ENCODE measurements around the gene IGSF3. TPM values are rescaled to one million over a fixed set of nuclear protein-coding genes. Genes with fewer than 3 reads are reported as not detected.
"Not testable (repeated sequence)": the region's sequence is repeated elsewhere in the genome, so short reads cannot be mapped to it uniquely, and the experiment has no call there.

Gene IGSF3
- total and polyA plus RNA-seq, 2 of the 8 experiments (the other 6 are each of a cell fraction or from before 2014, with no cell fraction given): 30.0 to 32.2 TPM

DNA sequence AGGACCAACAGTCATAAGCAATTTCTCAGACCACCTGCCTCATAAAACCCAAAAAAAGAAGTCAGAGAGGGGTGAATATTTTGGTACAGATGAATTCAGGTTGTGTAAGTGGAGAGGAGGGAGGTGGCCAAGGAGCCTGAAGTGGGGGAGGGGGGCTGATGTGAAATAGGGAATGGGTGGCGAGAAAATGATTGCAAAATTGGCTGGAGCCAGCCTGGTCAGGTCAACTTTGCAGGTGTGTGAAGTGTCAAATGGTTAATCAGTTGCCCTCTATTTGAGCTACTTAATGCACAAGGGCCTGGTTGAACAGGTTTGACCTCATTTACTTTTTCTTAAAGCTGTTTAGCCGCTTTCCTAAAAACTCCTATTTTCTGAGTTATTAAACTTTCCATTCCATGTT, 38.1 kb downstream of the IGSF3 start:
- H3K9ac ChIP-seq (replicated peaks in 1 of 4; ENCODE audit: extremely low read depth in 1 of 4, low read depth in 3 of 4, low read length in 3 of 4); H3K4ac ChIP-seq (replicated peaks; ENCODE audit: insufficient read length, low read depth, low read length); H3K56ac ChIP-seq (replicated peaks; ENCODE audit: insufficient read length, low read depth, low read length); H3K18ac ChIP-seq (ENCODE audit: extremely low read depth, low read length); H3K4me3 ChIP-seq (ENCODE audit: extremely low read depth in 1 of 4, insufficient read depth in 2 of 4, low read depth in 3 of 4, low read length in 4 of 4); H3K4me2 ChIP-seq (ENCODE audit: insufficient read depth in 1 of 2, low read depth in 2 of 2, low read length in 2 of 2); H2BK120ac ChIP-seq (replicated peaks; ENCODE audit: low read depth, low read length); H3K27me3 ChIP-seq (replicated peaks in 1 of 4; ENCODE audit: control insufficient read depth in 3 of 4, extremely low read depth in 1 of 4, insufficient read depth in 3 of 4, low read length in 3 of 4); H3K79me1 ChIP-seq (ENCODE audit: low read depth, low read length); H3K36me3 ChIP-seq (ENCODE audit: control insufficient read depth in 2 of 4, insufficient read depth in 4 of 4, low read length in 3 of 4); H4K8ac ChIP-seq (ENCODE audit: extremely low read depth, insufficient read depth, low read length); H3K14ac ChIP-seq (ENCODE audit: insufficient read length); POLR2A ChIA-PET (ENCODE audit: partially characterized antibody); H2BK12ac ChIP-seq (ENCODE audit: low read depth, low read length); H3K23me2 ChIP-seq (ENCODE audit: low read depth, low read length); H3K9me3 ChIP-seq (ENCODE audit: insufficient read depth in 2 of 2, low read depth in 1 of 2, low read length in 1 of 2); DNase-seq (ENCODE audit: low read depth in 1 of 2, low spot score in 2 of 2); FAIRE-seq; H3K23ac ChIP-seq (ENCODE audit: insufficient read length); H3K79me2 ChIP-seq (ENCODE audit: control insufficient read depth in 1 of 2, insufficient read depth in 2 of 2, low read length in 2 of 2); H4K20me1 ChIP-seq (replicated peaks in 1 of 2; ENCODE audit: control insufficient read depth in 1 of 2, insufficient read depth in 2 of 2, low read length in 2 of 2); H2BK20ac ChIP-seq (ENCODE audit: low read length); H2BK15ac ChIP-seq (ENCODE audit: low read length); H4K5ac ChIP-seq (ENCODE audit: insufficient read length, low read depth, low read length); H3K27ac ChIP-seq (ENCODE audit: low read depth, low read length); H4K91ac ChIP-seq (replicated peaks; ENCODE audit: insufficient read length, low read length); H2AFZ ChIP-seq (ENCODE audit: low read length); H2AK5ac ChIP-seq (ENCODE audit: low read depth, low read length): not testable (repeated sequence)
- 94% methylated on average over 2 of the region's 2 CpGs; no CpG with 5 or more reads in 1 of the 2 experiments for WGBS, 2 experiments (ENCODE audit: extremely low coverage in 1 of 2, insufficient coverage in 1 of 2, insufficient read length in 1 of 2, insufficient replicate concordance in 2 of 2, low coverage in 1 of 2, low lambda C conversion rate in 2 of 2, missing lambda C conversion rate in 1 of 2)
- H2BK5ac ChIP-seq (ENCODE audit: low read depth, low read length): peak overlapping the region; percentile 60; the same call in 1 of the 2 replicates
- CTCF ChIA-PET (ENCODE audit: partially characterized antibody): interaction anchor here (0.6 to 2.6 kb wide), 3 partner anchors 34 to 56 kb away, joined by 3 to 11 read pairs (median 3); no protein-coding TSS in a partner anchor
- peaks cover 6 to 19% (median 11%) of the 10 kb centered on the region in 4 experiments; a peak in 6 of 7 replicates for H3K4me1 ChIP-seq (replicated peaks in 1 of 4; ENCODE audit: control insufficient read depth in 3 of 4, insufficient read depth in 4 of 4, low read length in 3 of 4)

All from H1 (cell line).